NCI-H2227 treated with DMSO at 0.1 percent for 48 hours (cell line): ENCODE measurements around the gene GSC.
"Not testable (repeated sequence)": the region's sequence is repeated elsewhere in the genome, so short reads cannot be mapped to it uniquely, and the experiment has no call there.

ENCODE experiments used
- DNase-seq: peaks from one replicate; lab custom pipeline; 2025; lab: John Stamatoyannopoulos, UW

The GSC gene

GRCh38 chr14:94746131-94746530 is 23.8 kb downstream of the GSC start:
- no peak for DNase-seq

GRCh38 chr14:94738751-94739150 is 31.2 kb downstream of the GSC start:
- DNase-seq: no peak

GRCh38 chr14:94738097-94738496 is 31.8 kb downstream of the GSC start:
- DNase-seq: no peak

- DNase-seq: no peak
These were observed 41.0 kb downstream of the GSC start for GRCh38 chr14:94728950-94729349.

GRCh38 chr14:94728440-94728839 is 41.5 kb downstream of the GSC start:
- not testable (repeated sequence) for DNase-seq

GRCh38 chr14:94726649-94727048 is 43.3 kb downstream of the GSC start:
- DNase-seq: not testable (repeated sequence)

- no peak for DNase-seq
These were observed 44.9 kb downstream of the GSC start for GRCh38 chr14:94724993-94725392.

- no peak for DNase-seq
These were observed 47.5 kb downstream of the GSC start for GRCh38 chr14:94722397-94722796.
